Measurements from ENCODE around the gene COG1. TPM values are rescaled to one million over a fixed set of nuclear protein-coding genes. Genes with fewer than 3 reads are reported as not detected.

Gene COG1
- total and polyA plus RNA-seq, 2 donors from 2014 or later, result 28.2 to 41.6 TPM

GRCh38 chr17:73231841-73232586 is 39.2 kb downstream of the COG1 start:
- H3K9me3 ChIP-seq (ENCODE audit: control insufficient read depth in 2 of 3, insufficient read depth in 1 of 3, low read length in 3 of 3), result no peaks in the 10 kb centered on the region
- peak overlapping the region; percentile 77 to 96 (median 86) for H3K4me3 ChIP-seq (ENCODE audit: low read length in 3 of 3)
- peak; percentile 98 to 99 (median 98) for DNase-seq
- peaks cover 5 to 12% (median 10%) of the 10 kb centered on the region in 3 donors for H3K36me3 ChIP-seq (ENCODE audit: control insufficient read depth in 2 of 3, insufficient read depth in 3 of 3, low read length in 3 of 3)
- peak overlapping the region; percentile 14 to 90 (median 70) for H3K9ac ChIP-seq (ENCODE audit: low read length in 3 of 3)
- H3K4me1 ChIP-seq (ENCODE audit: control insufficient read depth in 2 of 3, insufficient read depth in 2 of 3, low read depth in 1 of 3, low read length in 3 of 3), result peaks cover 0 to 15% (median 15%) of the 10 kb centered on the region in 3 donors
- H3K27ac ChIP-seq (ENCODE audit: low read depth in 2 of 2, low read length in 2 of 2), result peak overlapping the region; percentile 26 to 47
- intact Hi-C loops (cut with DNase I), result no loop called here
- H3K27me3 ChIP-seq (ENCODE audit: control insufficient read depth, insufficient read depth, low read length), result no peaks in the 10 kb centered on the region
- no peak for FAIRE-seq
- no peak for TF ChIP-seq CTCF (IDR thresholded peaks at IDR 0.05; ENCODE audit: borderline replicate concordance, extremely low read depth, insufficient read depth)

- Histone ChIP-seq H3K27me3 (ENCODE audit: control insufficient read depth, insufficient read depth, low read length) (no peaks in the 10 kb centered on the region), H3K9me3 (ENCODE audit: control insufficient read depth in 2 of 3, insufficient read depth in 1 of 3, low read length in 3 of 3) (no peaks in the 10 kb centered on the region), H3K36me3 (ENCODE audit: control insufficient read depth in 2 of 3, insufficient read depth in 3 of 3, low read length in 3 of 3) (peaks cover 5 to 12% (median 10%) of the 10 kb centered on the region in 3 donors), H3K9ac (ENCODE audit: low read length in 3 of 3) (peak overlapping the region; percentile 9 to 90 (median 70)), H3K4me3 (ENCODE audit: low read length in 3 of 3) (peak overlapping the region; percentile 77 to 96 (median 86)), H3K4me1 (ENCODE audit: control insufficient read depth in 2 of 3, insufficient read depth in 2 of 3, low read depth in 1 of 3, low read length in 3 of 3) (peaks cover 0 to 15% (median 10%) of the 10 kb centered on the region in 3 donors), H3K27ac (ENCODE audit: low read depth in 2 of 2, low read length in 2 of 2) (peak overlapping the region; percentile 26 to 47)
- no peak for FAIRE-seq
- DNase-seq, result peak in 3 of 5 donors; percentile 51 to 86 (median 58)
- intact Hi-C loops (cut with DNase I), result no loop called here
- no peak for TF ChIP-seq CTCF (IDR thresholded peaks at IDR 0.05; ENCODE audit: borderline replicate concordance, extremely low read depth, insufficient read depth)
Observed at GRCh38 chr17:73232587-73233373, 39.9 kb downstream of the COG1 start.

GRCh38 chr17:73234736-73235135 is 41.9 kb downstream of the COG1 start:
- Histone ChIP-seq H3K4me3 (ENCODE audit: low read length in 3 of 3) (no peak overlapping the region), H3K36me3 (ENCODE audit: control insufficient read depth in 2 of 3, insufficient read depth in 3 of 3, low read length in 3 of 3) (peaks cover 5 to 12% (median 10%) of the 10 kb centered on the region in 3 donors), H3K27ac (ENCODE audit: low read depth in 2 of 2, low read length in 2 of 2) (no peak overlapping the region), H3K9ac (ENCODE audit: low read length in 3 of 3) (no peak overlapping the region), H3K27me3 (ENCODE audit: control insufficient read depth, insufficient read depth, low read length) (no peaks in the 10 kb centered on the region), H3K4me1 (ENCODE audit: control insufficient read depth in 2 of 3, insufficient read depth in 2 of 3, low read depth in 1 of 3, low read length in 3 of 3) (peaks cover 0 to 10% (median 4%) of the 10 kb centered on the region in 3 donors), H3K9me3 (ENCODE audit: control insufficient read depth in 2 of 3, insufficient read depth in 1 of 3, low read length in 3 of 3) (no peaks in the 10 kb centered on the region)
- FAIRE-seq (no peak), DNase-seq (no peak)
- no peak for TF ChIP-seq CTCF (IDR thresholded peaks at IDR 0.05; ENCODE audit: borderline replicate concordance, extremely low read depth, insufficient read depth)
- intact Hi-C loops (cut with DNase I), result no loop called here

Data from kidney (tissue), 14 donors.